CD4-positive, alpha-beta T cell treated with Interleukin-10 for 1 hour (primary cell): ENCODE data around the gene LRRC4B.

Source experiments
- DNase-seq: peaks from one replicate; pipeline ENCODE4 v3.0.0-alpha.2; 2020

The LRRC4B gene

GRCh38 chr19:50569938-50570540 lies 1.8 kb upstream of the LRRC4B start:
- no peak for DNase-seq

GRCh38 chr19:50568728-50569698 lies 778 bp upstream of the LRRC4B start:
- no peak for DNase-seq

- DNase-seq: no peak
Observed at GRCh38 chr19:50567052-50567841, 988 bp downstream of the LRRC4B start.

- no peak for DNase-seq
Observed at GRCh38 chr19:50565984-50566903, 2.0 kb downstream of the LRRC4B start.

GRCh38 chr19:50564229-50565105 lies 3.8 kb downstream of the LRRC4B start:
- DNase-seq: no peak

GRCh38 chr19:50563597-50563996 lies 4.6 kb downstream of the LRRC4B start:
- no peak for DNase-seq

GRCh38 chr19:50562996-50563395 lies 5.2 kb downstream of the LRRC4B start:
- no peak for DNase-seq

- DNase-seq: no peak
Observed at GRCh38 chr19:50562329-50562728, 5.9 kb downstream of the LRRC4B start.

GRCh38 chr19:50559636-50560035 lies 8.6 kb downstream of the LRRC4B start:
- no peak for DNase-seq

- no peak for DNase-seq
Observed at GRCh38 chr19:50558449-50558848, 9.8 kb downstream of the LRRC4B start.

GRCh38 chr19:50558039-50558438 lies 10.2 kb downstream of the LRRC4B start:
- DNase-seq: no peak

- DNase-seq: no peak
Observed at GRCh38 chr19:50557009-50557613, 11.1 kb downstream of the LRRC4B start.

- peak; percentile 69 for DNase-seq
Observed at GRCh38 chr19:50556282-50557008, 11.8 kb downstream of the LRRC4B start.

GRCh38 chr19:50555450-50556281 lies 12.6 kb downstream of the LRRC4B start:
- no peak for DNase-seq

GRCh38 chr19:50555033-50555432 lies 13.2 kb downstream of the LRRC4B start:
- no peak for DNase-seq

- DNase-seq: no peak
Observed at GRCh38 chr19:50554212-50554611, 14.0 kb downstream of the LRRC4B start.

- no peak for DNase-seq
Observed at GRCh38 chr19:50553134-50553703, 15.0 kb downstream of the LRRC4B start.

GRCh38 chr19:50552540-50552939 lies 15.7 kb downstream of the LRRC4B start:
- DNase-seq: no peak

- no peak for DNase-seq
Observed at GRCh38 chr19:50551715-50552187, 16.5 kb downstream of the LRRC4B start.
